Prostate gland (tissue), 2 donors: ENCODE results near the gene ARHGEF12. TPM values are rescaled to one million over a fixed set of nuclear protein-coding genes. Genes with fewer than 3 reads are reported as not detected.
A peak's percentile ranks its signal among the peaks of the same experiment; 100 is the strongest.

Source experiments
- DNase-seq: peaks from one replicate; pipeline ENCODE4 v3.0.0-alpha.2; 2019; ENCODE audit warnings: low spot score
- H3K27ac ChIP-seq, 2 donors: fragments of 200-600 bp; sonication (generic); 2 replicates each; pipeline ENCODE4 v1.5.1; 2017 to 2019
- H3K27me3 ChIP-seq: fragments of 200-600 bp; sonication (generic); replicated peaks from 2 replicates; pipeline ENCODE4 v1.5.1; 2019; ENCODE audit not compliant: insufficient read depth
- H3K36me3 ChIP-seq, 2 donors: fragments of 200-600 bp; sonication (generic); 1 replicate in 1 of 2; 2 replicates in 1 of 2; pipeline versions ENCODE4 v1.5.1 to v1.8.1; 2017 to 2019
- H3K4me1 ChIP-seq: fragments of 200-600 bp; sonication (generic); replicated peaks from 2 replicates; pipeline ENCODE4 v1.5.1; 2019
- H3K4me3 ChIP-seq, 2 donors: fragments of 200-600 bp; sonication (generic); 2 replicates each; pipeline ENCODE4 v1.5.1; 2017 to 2019
- H3K9me3 ChIP-seq: fragments of 200-600 bp; sonication (generic); 2 replicates; pipeline ENCODE4 v1.5.1; 2017
- CTCF ChIP-seq, 4 experiments: fragments of 200-600 bp in 2 of 4; fragments of 450-650 bp in 2 of 4; sonication (generic) in 2 of 4; IDR thresholded peaks; 1 replicate in 3 of 4; 2 replicates in 1 of 4; pipeline ENCODE4 v1.5.1; 2016 to 2019; ENCODE audit warnings: antibody characterized with exemption in 4 of 4, mild to moderate bottlenecking in 2 of 4, moderate library complexity in 2 of 4
- POLR2A ChIP-seq: fragments of 450-650 bp; IDR thresholded peaks from one replicate; pipeline ENCODE4 v1.6.1; 2016; ENCODE audit warnings: antibody characterized with exemption, mild to moderate bottlenecking
- POLR2AphosphoS5 ChIP-seq: sonication (generic); formaldehyde crosslinking; IDR thresholded peaks from one replicate; pipeline ENCODE4 v1.6.1; 2017; ENCODE audit warnings: antibody characterized with exemption
- WGBS: methylation state at CpG from one replicate; pipeline ENCODE4 v1.1.5; 2018; 5-methylcytosine and 5-hydroxymethylcytosine counted together
- intact Hi-C: fragments of 100-400 bp; cut with DNase I; formaldehyde crosslinking; loops from one replicate; pipeline ENCODE4 v1.14.2; 2022
- total RNA-seq, 2 donors: library from RNA; depleted of rRNA; stranded (reverse); fragments of >200 nt; gene quantifications; one replicate each; pipeline ENCODE4 v1.1.0, GENCODE V29; 2016

The ARHGEF12 gene
- total RNA-seq, 2 donors from 2014 or later, result 86.2 to 96.5 TPM

- Histone ChIP-seq H3K4me3 (no peak overlapping the region), H3K36me3 (no peaks in the 10 kb centered on the region), H3K9me3 (no peaks in the 10 kb centered on the region), H3K4me1 (peaks cover 2% of the 10 kb centered on the region), H3K27me3 (no peaks in the 10 kb centered on the region), H3K27ac (no peak overlapping the region)
- 86% methylated on average over 3 of the region's 3 CpGs for WGBS
- intact Hi-C loops, result no loop called here
- no peak for DNase-seq
- TF ChIP-seq POLR2AphosphoS5 (no peak), POLR2A (no peak), CTCF (IDR thresholded peaks at IDR 0.05) (no peak)
Measured at GRCh38 chr11:120314861-120315260, 21.4 kb upstream of the ARHGEF12 start.

GRCh38 chr11:120316880-120317688, 19.1 kb upstream of the ARHGEF12 start:
- DNase-seq, result peak; percentile 97
- peak overlapping the region; percentile 76 to 77 for H3K27ac ChIP-seq
- no peak overlapping the region for H3K4me3 ChIP-seq
- intact Hi-C loops, result no loop called here
- H3K9me3 ChIP-seq, result no peaks in the 10 kb centered on the region
- TF ChIP-seq POLR2AphosphoS5, result peak; percentile 100
- TF ChIP-seq CTCF (IDR thresholded peaks at IDR 0.05), result no peak
- TF ChIP-seq POLR2A, result peak; percentile 61
- peaks cover 2% of the 10 kb centered on the region for H3K4me1 ChIP-seq
- H3K36me3 ChIP-seq, result no peaks in the 10 kb centered on the region
- WGBS, result 18% methylated on average over 8 of the region's 8 CpGs
- no peaks in the 10 kb centered on the region for H3K27me3 ChIP-seq

GRCh38 chr11:120317689-120318480, 18.3 kb upstream of the ARHGEF12 start:
- H3K27ac ChIP-seq, result peak overlapping the region; percentile 76 to 77
- no peak overlapping the region for H3K4me3 ChIP-seq
- DNase-seq, result no peak
- peaks cover 2% of the 10 kb centered on the region for H3K4me1 ChIP-seq
- intact Hi-C loops, result no loop called here
- TF ChIP-seq CTCF (IDR thresholded peaks at IDR 0.05) (no peak), POLR2AphosphoS5 (no peak), POLR2A (no peak)
- 86% methylated on average over 10 of the region's 10 CpGs for WGBS
- no peaks in the 10 kb centered on the region for H3K36me3 ChIP-seq
- H3K27me3 ChIP-seq, result no peaks in the 10 kb centered on the region
- no peaks in the 10 kb centered on the region for H3K9me3 ChIP-seq

GRCh38 chr11:120318906-120319305, 17.3 kb upstream of the ARHGEF12 start:
- H3K4me1 ChIP-seq, result peaks cover 2% of the 10 kb centered on the region
- H3K27me3 ChIP-seq, result no peaks in the 10 kb centered on the region
- no peak overlapping the region for H3K27ac ChIP-seq
- no peak overlapping the region for H3K4me3 ChIP-seq
- 65% methylated on average over 4 of the region's 4 CpGs for WGBS
- DNase-seq, result no peak
- H3K36me3 ChIP-seq, result no peaks in the 10 kb centered on the region
- TF ChIP-seq CTCF (IDR thresholded peaks at IDR 0.05) (no peak), POLR2A (no peak), POLR2AphosphoS5 (no peak)
- intact Hi-C loops, result no loop called here
- H3K9me3 ChIP-seq, result no peaks in the 10 kb centered on the region
